Suppressor macrophage treated with lipopolysaccharide for 1 hour (primary cell): ENCODE data around the gene SLC25A21.

ENCODE experiments used
- DNase-seq, 3 donors: peaks; one replicate each; pipeline ENCODE4 v3.0.0-alpha.2; 2020 to 2022

SLC25A21 gene

DNA sequence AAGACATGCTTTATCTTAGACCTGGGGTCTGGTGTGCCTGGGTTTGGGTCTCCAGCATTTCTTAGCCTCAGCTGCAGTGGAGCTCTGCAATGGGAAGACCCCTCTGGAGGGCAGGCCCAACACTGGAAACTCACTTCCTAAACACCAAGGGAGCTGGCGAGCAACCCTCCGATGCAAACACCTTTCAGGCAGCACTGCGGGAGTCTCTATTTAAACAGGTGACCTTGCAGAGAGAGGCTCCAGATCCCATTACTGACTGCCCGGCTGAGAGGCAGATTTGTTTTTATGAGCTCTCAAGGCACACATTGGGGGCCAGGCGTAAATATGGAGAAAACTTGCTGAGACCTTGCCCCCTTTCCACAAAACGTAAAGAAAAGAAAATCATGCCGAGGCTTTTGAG lies 315.3 kb downstream of the SLC25A21 start:
- DNase-seq: no peak

DNA sequence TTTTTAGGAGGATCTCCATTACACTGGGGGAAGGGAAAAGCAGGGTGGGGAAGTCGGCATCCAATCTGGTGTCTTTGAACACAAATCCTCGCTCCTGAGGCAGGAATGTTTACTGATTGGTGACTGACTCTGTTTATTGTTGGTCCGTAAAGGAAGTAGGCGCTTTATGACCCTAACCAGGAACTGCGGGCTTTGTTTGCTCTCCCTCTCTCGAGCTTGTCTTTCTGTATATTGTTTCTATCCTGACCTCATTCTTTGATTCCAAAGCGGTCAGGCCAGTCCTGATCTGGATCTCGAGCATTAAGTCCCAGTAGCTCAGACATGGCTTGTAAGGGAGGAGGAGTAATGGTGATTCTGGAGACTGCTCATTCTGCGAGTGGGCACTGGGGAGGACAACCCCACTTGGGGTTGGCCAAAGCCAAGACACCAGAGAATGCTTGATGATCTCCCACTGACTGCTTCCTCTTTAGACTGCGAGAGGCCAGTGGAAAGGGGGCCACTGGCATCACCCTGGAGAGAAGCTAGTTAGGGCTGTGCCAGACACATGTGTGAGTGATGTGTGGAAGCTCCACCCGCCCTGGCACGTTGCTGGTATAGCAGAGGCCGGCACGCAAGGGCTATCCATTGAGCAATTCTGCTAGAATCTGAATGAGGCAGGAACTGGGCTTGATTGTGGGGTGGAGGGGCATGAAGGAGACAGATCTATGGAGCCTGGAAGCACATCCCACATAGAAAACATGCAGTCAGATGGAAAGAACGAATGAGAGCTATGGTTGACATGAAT lies 316.1 kb downstream of the SLC25A21 start:
- no peak for DNase-seq

DNA sequence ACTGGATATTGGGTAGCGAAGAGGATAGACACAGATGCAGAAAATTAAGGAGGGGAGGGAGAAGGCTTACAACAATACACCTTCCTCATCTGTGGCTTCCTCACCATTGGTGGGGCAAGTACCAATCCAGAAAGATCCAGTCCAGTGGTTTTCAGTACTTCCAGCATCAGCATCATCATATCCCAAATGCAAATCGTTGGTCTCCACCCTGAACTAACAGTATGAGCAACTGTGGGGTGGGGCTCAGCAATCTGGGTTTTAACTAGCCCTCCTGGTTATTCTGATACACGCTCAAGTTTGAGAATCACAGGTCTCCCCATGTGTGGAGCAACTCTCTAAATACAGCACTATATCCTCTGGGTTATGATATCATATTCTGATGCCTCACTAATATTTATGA lies 317.0 kb downstream of the SLC25A21 start:
- DNase-seq: no peak

DNA sequence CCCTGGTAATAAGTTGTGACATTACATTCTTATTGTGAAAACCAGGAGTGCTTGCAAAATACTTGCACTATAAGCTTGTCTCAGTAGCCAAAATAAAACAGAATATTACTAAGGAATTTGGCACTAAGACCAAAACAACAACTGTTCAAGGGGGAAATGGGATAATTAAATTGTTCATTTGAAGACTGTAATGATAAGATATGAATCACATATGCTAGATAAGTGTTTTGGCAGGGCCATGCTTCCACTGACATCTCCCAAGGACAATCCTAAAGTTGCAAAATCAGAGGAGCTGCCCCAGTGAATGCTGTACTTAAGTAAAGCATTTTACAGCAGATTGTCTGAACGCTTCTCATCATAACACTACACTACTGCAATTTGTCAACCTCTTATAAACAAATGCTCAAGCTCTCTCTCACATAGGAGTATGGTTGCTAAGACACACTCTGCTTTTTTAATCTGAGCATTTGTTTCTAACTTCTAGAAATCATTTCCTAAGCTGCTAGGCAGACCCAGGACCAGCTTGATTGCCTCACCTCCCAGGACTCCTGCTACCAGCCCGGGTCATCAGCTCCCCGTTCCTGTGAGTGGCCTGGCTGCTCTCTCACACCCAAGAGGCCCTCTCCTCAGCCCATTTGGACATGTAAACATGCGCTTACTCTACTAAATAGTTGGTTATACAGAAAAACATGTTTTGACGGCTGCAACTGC lies 319.3 kb downstream of the SLC25A21 start:
- DNase-seq: no peak

DNA sequence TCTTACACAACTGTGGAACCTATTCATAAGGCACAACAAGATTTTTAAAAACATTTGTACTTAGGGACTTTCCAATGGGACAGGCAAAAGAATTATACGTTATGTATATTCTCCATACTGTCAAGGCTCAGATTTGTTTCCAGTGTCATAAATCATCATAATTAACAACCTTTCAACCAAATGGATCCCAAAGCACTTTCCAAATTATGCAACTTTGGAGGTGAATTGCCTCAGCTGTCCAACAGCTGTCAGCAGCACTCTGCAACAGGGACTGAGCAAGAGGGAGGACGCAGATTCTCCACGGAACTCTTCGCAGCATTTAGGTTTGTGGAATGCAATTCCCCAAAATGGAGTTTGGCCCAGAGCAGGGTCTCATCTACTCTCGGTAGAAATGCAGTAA lies 324.2 kb downstream of the SLC25A21 start:
- no peak for DNase-seq

DNA sequence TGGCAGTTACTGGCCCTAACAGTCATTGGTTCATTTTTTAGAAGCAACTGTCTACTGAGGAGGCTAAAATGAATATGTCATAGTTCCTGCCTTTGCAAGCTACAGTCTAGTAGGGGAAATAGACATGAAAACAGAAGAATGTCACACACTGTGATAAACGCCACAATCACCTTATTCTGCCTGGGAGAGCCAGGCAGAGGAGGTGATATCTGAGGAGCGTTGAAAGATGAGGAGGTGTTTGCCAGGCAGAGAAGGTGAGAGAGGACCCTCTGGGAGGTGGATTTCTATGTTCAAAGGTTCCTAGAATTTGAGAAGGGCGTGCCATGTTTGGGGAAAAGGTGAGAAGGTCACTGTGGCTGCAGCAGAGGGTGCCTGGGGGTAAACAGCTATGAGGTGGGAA lies 325.0 kb downstream of the SLC25A21 start:
- no peak for DNase-seq

DNA sequence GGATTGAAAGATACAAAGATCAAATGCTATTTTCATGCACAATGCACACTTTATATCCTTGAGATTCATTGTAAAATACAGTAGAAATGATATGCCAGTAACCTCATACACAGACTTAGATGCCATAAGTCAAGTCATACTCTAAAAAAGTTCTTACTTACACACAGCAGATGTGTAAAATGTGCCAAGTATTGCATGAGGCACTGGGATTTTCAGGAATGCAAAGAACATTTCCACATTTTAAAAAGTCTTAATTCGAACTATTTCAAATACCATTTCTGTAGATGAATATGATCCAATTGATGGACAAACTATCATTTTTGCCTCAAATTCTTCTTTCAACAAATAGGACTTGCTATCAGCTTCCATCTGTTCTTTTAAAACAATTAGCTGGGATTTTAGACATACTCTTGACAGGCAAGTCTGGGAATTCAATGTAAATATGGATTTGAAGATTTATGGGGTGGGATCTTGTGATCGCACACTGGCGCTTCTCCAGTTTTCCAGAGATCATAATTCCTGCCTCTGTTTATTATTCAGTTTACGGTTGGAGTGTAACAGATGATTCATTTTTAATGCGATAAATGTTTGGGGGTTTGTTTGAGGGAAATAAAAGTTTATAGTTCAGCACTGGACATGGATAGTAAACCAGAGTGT lies 326.9 kb downstream of the SLC25A21 start:
- DNase-seq: no peak

DNA sequence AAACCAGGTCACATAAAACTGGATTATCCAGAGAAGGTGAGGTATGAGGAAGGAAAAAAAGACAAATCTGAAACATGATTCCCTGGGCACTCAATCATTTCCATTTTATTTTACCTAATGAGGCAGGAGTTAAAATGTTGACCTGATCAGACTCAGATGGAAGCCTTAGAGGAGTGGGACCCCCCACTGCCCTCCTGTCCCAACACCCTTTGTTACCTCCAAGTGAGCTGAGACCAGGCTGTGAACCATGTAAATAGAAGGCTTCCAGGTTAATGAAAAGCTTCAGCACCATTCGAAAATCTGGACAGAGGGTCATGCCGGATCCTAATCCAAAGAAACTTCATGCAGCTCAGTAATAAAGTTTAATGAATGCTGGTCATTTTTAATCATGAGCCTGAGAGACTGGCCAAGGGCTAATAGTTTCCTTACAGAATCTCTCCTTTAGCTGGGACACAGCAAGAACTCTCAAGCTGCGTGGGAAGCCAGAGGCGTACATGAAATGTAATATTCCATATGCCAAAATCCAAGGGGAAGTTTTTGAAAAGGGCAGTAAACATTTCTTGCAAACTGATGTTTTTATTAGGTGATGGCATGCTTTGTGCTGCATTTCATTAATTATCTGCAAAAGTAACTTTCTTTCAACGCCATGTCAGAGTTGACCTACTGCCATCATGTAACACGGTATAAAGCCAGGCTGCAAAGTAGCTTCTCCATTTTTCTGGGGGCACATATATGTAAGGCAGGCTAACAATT lies 327.8 kb downstream of the SLC25A21 start:
- no peak for DNase-seq

DNA sequence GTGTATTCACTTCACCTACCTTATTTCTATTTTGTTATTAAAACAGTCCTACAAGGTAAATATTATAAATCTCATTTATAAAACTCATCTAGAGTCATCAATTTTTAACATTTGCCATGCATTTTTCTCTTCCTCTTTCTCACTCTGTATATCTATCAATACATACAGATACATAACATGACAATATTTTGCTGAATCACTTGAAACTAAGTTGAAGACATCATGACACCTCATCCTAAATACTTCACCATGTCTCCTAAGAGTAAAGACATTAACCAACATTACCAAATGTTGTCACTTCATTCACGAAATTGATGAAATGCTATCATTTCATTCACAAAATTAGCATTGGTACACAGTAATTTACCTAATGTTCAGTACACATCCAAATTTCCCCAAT lies 329.0 kb downstream of the SLC25A21 start:
- DNase-seq: no peak

DNA sequence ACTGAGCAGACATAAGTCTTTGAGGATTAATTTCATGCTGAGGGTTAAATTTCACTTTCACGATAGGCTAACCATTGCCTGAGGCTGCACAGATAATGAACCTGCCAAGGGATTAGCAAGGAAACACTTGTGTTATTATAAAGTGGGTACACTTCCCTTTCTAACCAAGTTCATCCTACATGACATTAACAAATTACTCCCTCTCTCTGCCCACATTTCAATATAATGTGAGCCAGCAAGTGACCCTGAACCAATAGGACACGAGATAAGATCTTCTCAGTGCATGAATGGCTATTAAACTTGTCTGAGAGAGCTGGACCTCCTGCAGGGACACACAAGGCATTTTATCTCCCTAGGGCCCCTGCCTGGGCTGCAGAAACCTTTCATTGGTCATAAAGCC lies 337.3 kb downstream of the SLC25A21 start:
- DNase-seq: no peak

DNA sequence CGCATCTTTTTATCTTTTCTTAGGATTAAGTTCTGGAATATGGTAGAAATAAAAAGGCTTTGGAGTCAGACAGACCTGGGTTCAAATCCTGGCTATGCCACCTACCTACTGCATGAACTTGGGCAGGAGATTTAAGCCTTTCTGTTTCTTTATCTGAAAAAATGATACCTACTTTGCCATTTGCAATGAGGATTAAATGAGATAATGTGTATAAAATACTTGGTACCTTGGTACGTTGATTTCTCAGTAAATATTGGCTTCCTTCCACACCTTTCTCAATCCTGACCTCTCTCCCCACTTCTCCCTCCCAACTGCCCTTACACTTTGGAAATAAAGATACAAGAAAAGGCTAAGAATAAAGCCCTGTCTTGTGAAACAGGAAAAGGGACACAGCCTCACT lies 338.1 kb downstream of the SLC25A21 start:
- DNase-seq: no peak

DNA sequence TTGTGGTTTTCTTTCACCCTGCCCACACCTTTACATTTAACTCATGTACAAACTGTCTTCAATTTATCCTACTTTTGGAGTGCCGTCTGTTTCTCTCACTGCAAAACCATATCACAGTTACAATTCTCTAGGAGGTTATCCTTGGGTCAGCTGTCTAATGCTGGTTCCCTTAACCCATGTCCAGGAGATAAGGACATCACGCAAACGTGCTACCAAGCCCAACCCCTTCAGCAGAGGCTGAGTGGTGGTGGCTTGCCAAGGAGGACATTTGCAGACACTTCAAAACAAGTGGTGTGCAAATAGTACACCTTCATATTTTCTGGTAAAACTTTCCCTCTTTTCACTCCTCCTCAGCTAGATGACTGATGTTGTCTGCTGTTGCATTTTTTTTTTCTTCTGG lies 342.9 kb downstream of the SLC25A21 start:
- DNase-seq: no peak

DNA sequence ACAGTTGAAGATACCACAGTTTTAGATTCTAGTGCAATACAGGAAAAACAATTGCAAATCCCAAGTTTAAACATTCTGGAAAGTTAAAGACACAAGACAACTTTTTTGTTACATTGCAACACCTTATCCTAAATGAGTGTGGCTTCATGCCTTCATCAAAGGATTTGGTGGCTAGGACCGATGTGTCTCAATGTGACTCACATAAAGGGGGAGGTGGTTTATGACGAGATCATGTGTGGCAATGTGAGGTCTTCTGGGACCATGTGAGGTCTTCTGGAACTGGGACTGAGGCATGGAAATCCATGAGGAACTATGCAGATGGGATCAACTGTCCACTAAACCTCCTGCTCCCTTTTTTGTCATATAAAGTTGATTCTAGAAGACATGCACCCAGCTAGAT lies 344.5 kb downstream of the SLC25A21 start:
- no peak for DNase-seq

DNA sequence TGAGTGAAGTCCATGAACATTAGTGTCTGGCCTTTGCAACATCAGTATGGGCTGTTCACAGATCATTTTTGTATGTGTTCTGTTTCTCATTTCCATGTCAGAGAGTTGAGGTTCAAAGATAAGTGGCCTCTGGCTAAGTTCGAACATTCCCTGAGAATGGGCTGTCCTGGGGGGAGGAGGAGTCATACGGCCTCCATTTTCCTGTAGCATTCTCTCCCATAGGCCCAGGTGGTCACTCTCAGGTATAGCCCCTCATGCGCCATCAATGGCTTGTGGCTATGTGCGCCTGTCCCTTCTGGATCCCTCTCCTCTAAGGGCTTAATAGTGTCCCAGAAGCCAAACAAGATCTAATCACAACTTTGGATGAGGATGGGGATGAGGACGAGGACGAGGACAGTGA lies 345.8 kb downstream of the SLC25A21 start:
- no peak for DNase-seq

DNA sequence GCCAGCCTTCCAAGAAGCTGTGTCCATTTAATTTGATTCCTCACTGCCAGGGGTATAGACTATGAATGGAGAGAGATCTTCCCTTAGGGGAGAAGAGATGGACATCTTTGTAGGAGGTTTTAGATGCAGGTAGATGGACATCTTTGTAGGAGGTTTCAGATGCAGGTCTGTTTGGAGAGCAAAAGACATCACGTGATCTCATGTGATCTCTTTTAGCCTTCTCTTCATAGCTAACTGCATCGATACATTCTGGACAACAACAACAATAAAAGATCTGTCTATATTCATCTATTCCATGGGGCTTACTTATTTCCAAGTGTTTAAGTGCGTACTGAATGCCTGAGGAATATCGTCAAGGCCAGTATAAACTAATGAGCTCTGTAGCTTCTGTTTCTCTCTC lies 347.6 kb downstream of the SLC25A21 start:
- no peak for DNase-seq

DNA sequence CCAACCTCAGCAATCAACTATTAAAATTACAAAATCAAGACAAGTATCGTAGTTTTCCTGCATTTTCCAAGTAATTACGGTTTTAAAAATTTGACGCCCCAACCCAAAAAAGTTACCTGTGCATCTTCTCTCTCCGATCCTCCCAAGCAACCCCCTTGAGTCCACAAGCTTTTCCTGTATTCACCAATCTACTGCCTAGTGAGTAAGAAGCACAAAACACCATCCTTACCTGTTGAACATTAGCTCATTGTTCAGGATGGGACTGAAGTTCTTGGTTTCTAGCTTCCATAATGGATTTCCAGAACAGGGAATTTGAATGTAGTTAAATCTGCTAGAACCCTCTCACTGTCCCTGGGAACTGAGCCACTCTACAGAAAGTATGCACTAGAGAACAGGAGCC lies 348.8 kb downstream of the SLC25A21 start:
- DNase-seq: no peak

DNA sequence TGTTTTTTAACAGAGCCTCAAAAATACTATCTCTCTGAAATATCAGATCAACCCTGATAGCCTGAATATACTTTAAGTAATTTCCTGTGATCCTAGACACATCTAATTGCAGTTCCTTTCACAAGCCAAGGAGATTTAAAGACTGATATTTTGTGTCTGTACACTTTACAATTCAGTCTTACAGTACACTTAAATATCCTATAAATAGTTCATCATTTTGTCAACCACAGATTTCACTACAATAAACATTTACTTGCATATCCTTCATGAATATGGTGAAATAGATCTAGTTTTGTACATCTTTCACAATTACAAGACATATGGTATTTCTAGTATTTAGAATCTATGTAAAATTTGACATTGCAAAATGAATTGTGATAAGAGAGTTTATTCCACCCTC lies 349.7 kb downstream of the SLC25A21 start:
- no peak for DNase-seq

DNA sequence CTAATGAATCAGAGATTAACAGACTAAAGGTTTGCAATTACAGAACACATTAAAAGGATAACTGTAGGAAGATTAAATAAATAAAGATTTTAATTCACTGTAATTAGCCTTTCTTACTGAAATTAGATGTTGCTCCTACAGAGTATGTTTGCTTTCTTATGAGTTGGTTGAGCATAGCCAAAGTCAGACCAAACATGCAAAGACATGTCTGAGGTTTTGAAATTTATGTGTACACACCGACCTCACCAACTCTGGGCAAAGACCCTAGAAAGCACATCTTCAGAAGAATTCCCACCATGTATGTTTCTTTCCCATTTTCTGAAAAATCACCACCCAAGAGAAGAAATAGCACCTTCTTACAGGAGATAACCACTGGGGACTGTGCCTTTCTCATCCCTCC lies 351.5 kb downstream of the SLC25A21 start:
- DNase-seq: no peak

DNA sequence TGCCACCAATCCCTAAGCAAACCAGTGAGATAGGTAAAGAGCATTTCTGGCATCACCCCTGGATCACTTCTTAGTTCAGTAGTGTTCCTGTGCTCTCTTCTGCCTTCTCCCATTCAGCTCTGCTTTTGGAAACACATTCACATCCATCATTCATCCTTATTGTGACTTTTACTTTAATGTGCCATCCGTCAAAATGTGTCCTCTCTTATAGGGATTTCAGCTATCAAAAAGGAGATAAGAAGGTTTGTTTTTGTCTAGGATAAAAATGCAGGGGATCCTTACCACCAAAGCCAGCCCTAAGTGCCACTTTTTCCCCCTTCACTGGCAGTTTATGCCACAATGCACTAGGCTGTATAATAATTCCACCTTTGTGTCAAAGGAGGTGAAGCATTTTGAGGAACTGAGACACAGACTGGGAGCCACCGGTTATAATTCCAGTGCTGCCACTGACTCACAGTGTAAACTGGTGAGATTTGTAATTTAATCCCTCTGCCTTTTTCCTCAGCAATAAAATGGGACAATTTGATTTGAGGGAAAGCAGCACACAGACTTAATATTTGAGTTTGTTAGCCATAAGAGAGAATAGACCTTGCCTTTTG lies 352.2 kb downstream of the SLC25A21 start:
- no peak for DNase-seq

DNA sequence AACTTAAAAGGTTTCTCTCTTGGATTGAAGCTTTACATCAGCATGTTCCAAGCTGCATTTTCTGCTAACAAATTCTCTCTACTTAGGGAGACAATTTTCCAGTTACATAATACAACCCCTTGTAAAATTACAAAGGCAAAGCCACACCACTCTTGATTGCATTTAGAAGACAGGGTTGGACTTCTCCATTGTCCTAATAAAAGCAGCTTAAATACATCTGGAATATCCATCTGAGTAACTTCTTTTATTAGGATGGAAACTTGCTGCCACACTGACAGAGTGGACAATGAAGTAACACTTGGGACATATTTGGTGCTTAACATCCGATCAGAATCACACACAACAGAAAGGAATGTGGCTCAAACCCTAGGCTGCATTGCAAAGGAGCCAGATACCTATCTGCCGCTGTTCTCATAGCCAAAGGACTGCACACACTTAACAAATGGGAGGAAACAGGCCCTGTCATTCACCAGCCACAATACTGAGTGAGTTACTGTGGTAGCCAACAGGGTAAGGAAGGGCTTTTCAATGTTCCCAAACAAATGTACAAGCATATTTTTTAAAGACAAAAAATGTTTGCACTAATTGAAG lies 353.5 kb downstream of the SLC25A21 start:
- no peak for DNase-seq

DNA sequence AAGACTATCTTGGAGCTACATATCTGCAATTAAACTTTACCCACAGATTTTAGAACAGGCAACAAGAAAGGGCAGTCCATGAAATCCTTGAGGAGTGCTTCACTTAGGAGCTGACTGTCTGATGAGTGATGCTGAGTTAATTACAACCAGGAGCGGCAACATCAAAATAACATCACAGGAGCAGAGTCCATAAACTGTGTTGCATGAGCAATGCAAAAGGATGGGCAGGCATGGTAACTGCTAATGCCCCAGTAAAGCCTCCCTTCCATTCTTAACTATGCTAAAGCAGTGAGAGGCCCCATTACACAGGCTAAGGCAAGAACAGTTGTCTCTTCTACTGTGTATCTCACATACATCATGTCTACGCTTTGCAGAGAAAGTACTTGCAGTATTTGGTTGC lies 354.2 kb downstream of the SLC25A21 start:
- no peak for DNase-seq

DNA sequence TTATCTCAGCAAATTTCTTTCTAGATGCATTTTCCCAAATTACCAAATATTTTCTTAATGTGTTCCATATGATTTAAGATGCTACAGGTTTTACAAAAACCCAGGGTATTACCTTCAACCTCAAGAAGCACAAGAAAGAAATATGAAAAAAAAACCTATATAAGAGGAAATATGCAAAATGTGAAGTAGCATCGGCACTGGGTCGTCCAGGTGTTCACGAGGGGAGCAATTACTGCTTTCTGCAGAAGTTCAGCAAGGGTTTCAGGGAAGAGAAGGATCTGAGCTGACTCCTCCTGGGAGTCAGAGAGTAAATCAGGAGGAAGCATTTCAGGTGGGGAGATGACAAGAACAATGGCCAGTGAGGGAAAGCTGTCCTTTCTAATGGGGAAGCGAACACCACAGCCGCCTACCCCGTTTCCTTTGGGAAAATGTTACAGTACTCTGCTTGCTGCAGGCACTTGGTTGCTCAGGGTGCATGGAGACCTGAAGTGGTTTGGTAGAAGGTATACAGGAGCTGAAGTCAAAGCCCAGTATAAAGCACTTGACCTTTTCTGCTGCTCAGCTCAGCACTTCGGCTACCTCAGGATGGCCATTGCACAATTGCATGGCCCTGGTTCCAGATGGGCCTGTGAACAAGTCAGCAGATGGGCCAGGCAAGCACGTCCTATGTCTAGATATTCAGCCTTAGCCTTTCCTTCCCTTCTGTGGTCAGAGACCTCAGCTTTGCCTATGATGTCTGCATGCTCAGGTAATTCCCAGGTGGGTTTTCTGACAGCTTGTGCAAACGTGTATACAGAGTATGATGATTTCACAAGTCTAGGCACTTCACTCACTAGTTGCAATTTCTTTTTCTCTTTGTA lies 355.1 kb downstream of the SLC25A21 start:
- no peak for DNase-seq
